Measurements from ENCODE around the gene SPHK1.

GRCh38 chr17:76420356-76421043, 36.1 kb downstream of the SPHK1 start:
- TF ChIP-seq CTCF (IDR thresholded peaks at IDR 0.05), result no peak
- TF ChIP-seq POLR2A (IDR thresholded peaks at IDR 0.05), result no peak
